ENCODE data around the gene RPL32.

- no peak for TF ChIP-seq MAX (IDR thresholded peaks at IDR 0.05; ENCODE audit: insufficient read depth, insufficient read length)
- TF ChIP-seq CTCF (IDR thresholded peaks at IDR 0.05; ENCODE audit: extremely low read depth in 1 of 2, insufficient read depth in 1 of 2, low read depth in 1 of 2, low read length in 2 of 2): no peak
- TF ChIP-seq POLR2A (IDR thresholded peaks at IDR 0.05; ENCODE audit: low read depth, low read length): no peak
- no peak for TF ChIP-seq JUN (IDR thresholded peaks at IDR 0.05; ENCODE audit: borderline replicate concordance, insufficient read depth, insufficient read length, low read depth)
- no peak for TF ChIP-seq FOS (IDR thresholded peaks at IDR 0.05; ENCODE audit: borderline replicate concordance, insufficient read depth, low read length)
- no peak for TF ChIP-seq POLR2AphosphoS5 (IDR thresholded peaks at IDR 0.05; ENCODE audit: insufficient read depth, low read depth, low read length)
- TF ChIP-seq GATA2 (IDR thresholded peaks at IDR 0.05; ENCODE audit: insufficient read depth, insufficient read length, low read depth, low read length): no peak
- TF ChIP-seq EZH2 (IDR thresholded peaks at IDR 0.05; ENCODE audit: borderline replicate concordance, low read depth, low read length, severe bottlenecking): no peak
Measured at GRCh38 chr3:12796171-12797123, 44.9 kb downstream of the RPL32 start, which contains the start of gene CAND2.

Measured in endothelial cell of umbilical vein (primary cell).